AG09309 (cell line): Measurements from ENCODE around the gene MRPS7.

Experiments
- DNase-seq: peaks from one replicate; pipeline ENCODE4 v3.0.0-alpha.2; 2010; ENCODE audit warnings: low read depth
- H3K4me3 ChIP-seq: 2 replicates; pipeline ENCODE4 v1.5.1; 2011; ENCODE audit warnings: mild to moderate bottlenecking, low read depth, low read length, moderate library complexity; ENCODE audit not compliant: control insufficient read depth
- CTCF ChIP-seq: IDR thresholded peaks from 2 replicates; pipeline ENCODE4 v1.5.1; 2011; ENCODE audit warnings: mild to moderate bottlenecking, low read depth, low read length, inconsistent platforms; ENCODE audit not compliant: insufficient read depth, control insufficient read depth; ENCODE audit errors: missing control alignments

MRPS7 gene

GRCh38 chr17:75260641-75261335 is 891 bp upstream of the MRPS7 start:
- H3K4me3 ChIP-seq: peak overlapping the region; percentile 93
- DNase-seq: no peak
- TF ChIP-seq CTCF: no peak

DNA sequence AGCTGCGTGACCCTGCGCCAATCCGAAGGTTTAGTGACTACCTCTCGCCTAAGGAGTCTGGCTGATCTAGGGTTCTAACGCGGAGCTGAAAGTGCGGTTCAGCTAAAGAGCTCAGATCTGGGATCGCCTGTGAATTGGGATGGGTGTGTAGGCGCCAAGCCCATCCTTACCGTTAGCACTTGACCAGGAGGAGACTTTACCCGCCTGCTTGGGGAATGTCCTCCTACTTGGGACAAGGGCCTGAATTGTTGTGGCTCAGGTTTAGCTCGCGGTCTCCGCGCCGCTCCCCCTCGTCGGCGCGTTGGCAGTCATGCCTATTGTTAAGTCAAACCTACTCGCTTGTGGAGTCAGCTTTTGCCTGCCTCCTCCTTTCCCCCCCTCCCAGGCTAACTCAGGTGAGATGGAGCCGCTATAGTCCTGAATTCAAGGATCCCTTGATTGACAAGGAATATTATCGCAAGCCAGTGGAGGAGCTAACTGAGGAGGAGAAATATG is 480 bp downstream of the MRPS7 start:
- H3K4me3 ChIP-seq: peak overlapping the region; percentile 93
- TF ChIP-seq CTCF: no peak
- DNase-seq: no peak

- DNase-seq: no peak
- no peak overlapping the region for H3K4me3 ChIP-seq
- no peak for TF ChIP-seq CTCF
These were observed 1.4 kb downstream of the MRPS7 start for GRCh38 chr17:75263055-75263454.

- H3K4me3 ChIP-seq: no peak overlapping the region
- no peak for DNase-seq
- no peak for TF ChIP-seq CTCF
These were observed 4.1 kb downstream of the MRPS7 start for GRCh38 chr17:75265614-75266315.

- DNase-seq: no peak
- H3K4me3 ChIP-seq: no peak overlapping the region
- no peak for TF ChIP-seq CTCF
These were observed 4.9 kb downstream of the MRPS7 start for GRCh38 chr17:75266316-75267152.

DNA sequence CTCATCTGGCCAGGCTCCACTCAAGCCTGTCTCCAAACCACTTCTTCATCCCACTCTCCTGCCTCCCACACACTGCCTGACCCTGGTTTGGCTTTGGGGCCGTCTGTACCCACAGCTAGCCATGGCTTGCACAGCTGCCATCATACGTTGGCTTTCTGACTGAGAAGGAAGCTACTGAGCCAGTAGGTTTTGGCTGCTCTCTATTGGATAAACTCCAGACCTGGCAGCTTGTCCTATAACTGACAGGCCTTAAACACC is 5.4 kb downstream of the MRPS7 start:
- TF ChIP-seq CTCF: no peak
- H3K4me3 ChIP-seq: no peak overlapping the region
- no peak for DNase-seq
